GM10266 (cell line): ENCODE measurements around the gene JARID2.
A peak's percentile ranks its signal among the peaks of the same experiment; 100 is the strongest.

Experiments
- DNase-seq: peaks from one replicate; pipeline ENCODE4 v3.0.0; 2012; ENCODE audit errors: extremely low spot score
- CTCF ChIP-seq: IDR thresholded peaks from 2 replicates; pipeline ENCODE4 v1.5.1; 2012; ENCODE audit warnings: mild to moderate bottlenecking, low read depth; ENCODE audit not compliant: control insufficient read depth, insufficient read depth; ENCODE audit errors: missing control alignments

The JARID2 gene

DNA sequence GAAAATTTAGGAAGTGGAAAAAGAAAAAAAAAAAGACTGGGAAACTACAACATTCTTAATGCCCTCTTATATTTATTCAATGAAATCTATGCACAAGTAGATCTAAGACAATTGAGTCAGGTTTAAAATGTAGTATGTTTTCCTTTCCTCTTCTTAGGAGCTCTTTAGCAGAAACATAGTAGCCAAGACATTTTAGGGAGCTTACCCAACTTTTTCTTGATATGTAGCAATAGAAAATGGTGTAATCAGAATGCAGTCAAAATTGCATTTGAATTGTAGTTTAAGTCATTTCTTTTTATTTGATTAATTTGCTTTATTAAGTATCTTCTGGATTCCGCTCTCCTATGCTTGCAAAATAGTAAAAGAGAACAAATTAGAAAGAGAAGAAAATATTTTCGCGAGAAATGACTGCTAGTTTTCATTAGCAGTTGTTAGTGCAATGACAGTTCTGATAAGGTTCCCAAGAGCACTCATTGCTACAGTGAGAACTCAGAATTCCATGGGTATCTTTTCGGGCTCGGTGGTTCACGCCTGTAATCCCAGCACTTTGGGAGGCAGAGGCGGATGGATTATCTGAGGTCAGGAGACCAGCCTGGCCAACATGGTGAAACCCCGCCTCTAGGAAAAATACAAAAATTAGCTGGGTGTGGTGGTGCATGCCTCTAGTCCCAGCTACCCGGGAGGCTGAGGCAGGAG, 52.2 kb downstream of the JARID2 start:
- DNase-seq: no peak
- no peak for TF ChIP-seq CTCF

- peak; percentile 62 for DNase-seq
- no peak for TF ChIP-seq CTCF
Observed at GRCh38 chr6:15299430-15300131, 53.7 kb downstream of the JARID2 start.

DNA sequence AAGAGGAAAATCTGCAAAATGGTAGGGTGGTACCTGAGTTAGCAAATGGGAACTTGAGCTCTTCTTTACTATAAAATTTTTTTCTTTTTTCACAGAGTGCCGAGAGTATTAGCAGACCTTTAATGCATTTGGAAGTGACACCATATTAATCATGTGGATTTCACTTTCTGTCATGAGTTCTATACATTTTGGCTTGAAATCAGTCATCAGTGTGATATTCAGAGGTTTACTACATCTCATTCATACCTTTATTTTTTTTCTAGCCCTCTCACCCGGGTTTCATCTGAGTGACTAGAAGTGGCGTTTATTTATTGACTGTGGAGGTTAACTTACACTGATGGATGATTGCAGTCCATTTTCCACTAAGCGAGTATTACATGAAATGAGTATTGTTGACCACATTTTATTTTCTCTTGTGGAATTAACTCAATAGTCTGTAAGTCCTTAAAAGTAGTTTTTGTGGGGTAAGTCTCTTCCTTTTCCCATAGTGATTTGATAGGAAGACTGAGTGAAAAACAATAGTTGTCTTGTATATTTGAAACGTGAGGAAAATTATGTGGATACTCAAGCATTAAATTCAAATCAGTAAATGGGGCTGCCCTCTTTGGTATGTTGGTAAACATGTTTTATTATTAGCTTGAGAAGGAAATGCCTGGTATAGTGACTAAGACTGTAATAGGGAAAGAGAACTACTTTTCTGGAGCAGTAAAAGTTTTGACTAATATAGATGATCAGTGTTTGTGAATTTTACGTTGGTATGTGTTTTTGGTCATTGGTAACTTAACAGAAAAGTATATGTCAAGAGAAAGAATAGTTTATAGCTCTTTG, 55.5 kb downstream of the JARID2 start:
- DNase-seq: peak; percentile 44
- no peak for TF ChIP-seq CTCF

DNA sequence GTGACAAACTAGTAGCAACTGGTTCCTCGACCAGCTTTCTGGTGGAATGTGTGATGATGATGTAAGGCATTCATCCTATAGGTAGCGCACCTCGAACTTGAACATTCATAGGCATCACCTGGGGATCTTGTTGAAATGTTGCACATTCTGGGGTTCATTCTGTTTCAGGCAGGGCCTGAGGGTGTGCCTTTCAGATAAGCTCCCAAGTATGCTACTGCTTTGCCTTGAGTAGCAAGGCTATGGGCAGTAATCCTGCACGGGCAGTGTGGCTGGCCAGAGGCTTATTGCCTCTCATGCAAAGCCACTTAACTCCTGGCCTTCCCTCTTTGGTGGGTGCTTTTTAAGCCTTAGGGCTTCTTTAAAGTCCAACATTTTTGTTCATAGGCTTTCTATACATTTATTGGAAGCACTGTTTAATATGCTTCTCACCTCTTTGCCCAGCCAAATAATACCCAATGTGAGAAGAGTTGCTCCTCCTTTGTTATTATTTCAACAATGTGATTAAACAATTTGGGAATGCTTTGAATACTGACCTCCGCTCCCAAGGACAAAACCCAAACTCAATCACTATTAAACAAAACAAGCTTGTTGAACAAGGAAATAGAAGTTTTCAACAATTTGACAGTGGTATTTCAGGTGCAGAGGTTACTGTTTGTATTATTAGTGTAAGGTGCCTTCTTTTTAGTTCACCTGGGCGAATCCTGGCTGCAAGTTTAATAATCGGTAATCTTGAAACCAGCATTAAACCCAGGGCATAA, 57.5 kb downstream of the JARID2 start:
- no peak for DNase-seq

GRCh38 chr6:15303920-15304291, 58.0 kb downstream of the JARID2 start:
- no peak for TF ChIP-seq CTCF

More for the DNA sequence above, 57.5 kb downstream of the JARID2 start:
- TF ChIP-seq CTCF: no peak

GRCh38 chr6:15304337-15305042, 58.6 kb downstream of the JARID2 start:
- TF ChIP-seq CTCF: no peak
- no peak for DNase-seq

More at GRCh38 chr6:15303920-15304291, 58.0 kb downstream of the JARID2 start:
- DNase-seq: no peak
